Hindlimb muscle (tissue), 1 donor: ENCODE measurements around the gene RPAP2. TPM values are rescaled to one million over a fixed set of nuclear protein-coding genes. Genes with fewer than 3 reads are reported as not detected.
"Not testable (repeated sequence)": the region's sequence is repeated elsewhere in the genome, so short reads cannot be mapped to it uniquely, and the experiment has no call there.

ENCODE experiments used
- DNase-seq: peaks from one replicate; pipeline ENCODE4 v3.0.0-alpha.2; 2013
- polyA plus RNA-seq: library from polyadenylated mRNA; unstranded; fragments of 120-200 nt; gene quantifications from one replicate; pipeline ENCODE4 v1.2.1, GENCODE V29; 2013; ENCODE audit not compliant: insufficient read length

Gene RPAP2
- polyA plus RNA-seq, 1 donor = 16.6 TPM

DNA sequence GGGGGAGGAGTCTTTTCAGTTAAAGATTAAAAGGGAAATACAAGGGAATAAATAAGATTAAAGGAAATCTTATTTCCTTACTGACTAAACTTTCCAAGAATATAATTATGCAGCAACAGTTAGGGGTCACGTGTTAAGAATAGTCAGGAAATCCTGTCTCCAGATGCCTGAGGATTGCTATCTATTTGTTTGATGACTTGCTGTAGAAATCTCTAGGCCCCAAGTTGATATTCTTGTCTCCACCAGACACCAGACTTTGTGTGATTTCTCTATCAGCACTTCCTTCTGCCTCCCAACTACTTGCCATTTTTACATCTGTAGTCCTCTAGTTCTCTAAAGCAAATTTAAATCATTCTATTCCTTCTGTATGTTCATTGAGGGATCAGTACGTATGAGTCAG, 77.5 kb downstream of the RPAP2 start:
- DNase-seq = no peak

DNA sequence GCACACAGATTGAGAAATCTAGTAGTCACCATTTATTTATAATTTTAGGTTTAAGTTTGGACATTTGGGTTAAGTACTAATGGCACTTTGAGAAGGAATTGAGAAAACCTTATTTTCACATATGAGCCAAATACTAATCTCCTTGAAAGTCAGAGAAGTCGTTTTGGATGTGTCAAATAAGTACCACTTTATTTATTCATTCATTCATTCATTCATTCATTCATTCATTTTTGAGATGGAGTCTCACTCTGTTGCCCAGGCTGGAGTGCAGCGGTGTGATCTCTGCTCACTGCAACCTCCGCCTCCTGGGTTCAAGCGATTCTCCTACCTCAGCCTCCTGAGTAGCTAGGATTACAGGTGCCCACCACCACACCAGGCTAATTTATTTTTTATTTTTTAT, 79.1 kb downstream of the RPAP2 start:
- DNase-seq = not testable (repeated sequence)

- DNase-seq = no peak
These were observed 82.0 kb downstream of the RPAP2 start for GRCh38 chr1:92380867-92381266.

DNA sequence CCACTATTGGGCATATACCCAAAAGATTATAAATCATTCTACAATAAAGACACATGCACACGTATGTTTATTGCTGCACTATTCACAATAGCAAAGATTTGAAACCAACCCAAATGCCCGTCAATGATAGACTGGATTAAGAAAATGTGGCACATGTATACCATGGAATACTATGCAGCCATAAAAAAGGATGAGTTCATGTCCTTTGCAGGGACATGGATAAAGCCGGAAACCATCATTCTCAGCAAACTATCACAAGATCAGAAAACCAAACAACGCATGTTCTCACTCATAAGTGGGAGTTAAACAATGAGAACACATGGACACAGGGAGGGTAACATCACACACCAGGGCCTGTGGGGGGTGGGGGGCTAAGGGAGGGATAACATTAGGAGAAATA, 95.1 kb downstream of the RPAP2 start:
- DNase-seq = not testable (repeated sequence)

DNA sequence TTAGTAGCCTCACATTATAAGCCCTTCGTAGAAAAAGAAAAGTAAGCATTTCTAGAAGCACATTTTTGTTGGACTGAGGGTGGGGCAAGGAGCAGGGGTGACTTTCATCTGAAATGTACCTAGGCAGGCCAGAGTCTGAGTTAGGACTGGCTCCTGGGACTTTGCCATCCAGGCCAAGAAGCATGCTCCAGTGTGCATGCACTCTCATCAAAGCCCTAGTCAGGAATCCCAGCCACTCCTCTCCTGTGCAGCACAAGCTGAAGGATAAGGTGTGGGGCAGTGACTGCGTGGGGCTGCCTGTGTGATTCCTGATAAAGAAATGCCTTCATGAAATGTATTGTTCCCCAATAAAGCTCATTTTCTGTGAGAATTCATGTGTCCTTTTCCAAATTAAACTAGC, 99.7 kb downstream of the RPAP2 start:
- no peak for DNase-seq

DNA sequence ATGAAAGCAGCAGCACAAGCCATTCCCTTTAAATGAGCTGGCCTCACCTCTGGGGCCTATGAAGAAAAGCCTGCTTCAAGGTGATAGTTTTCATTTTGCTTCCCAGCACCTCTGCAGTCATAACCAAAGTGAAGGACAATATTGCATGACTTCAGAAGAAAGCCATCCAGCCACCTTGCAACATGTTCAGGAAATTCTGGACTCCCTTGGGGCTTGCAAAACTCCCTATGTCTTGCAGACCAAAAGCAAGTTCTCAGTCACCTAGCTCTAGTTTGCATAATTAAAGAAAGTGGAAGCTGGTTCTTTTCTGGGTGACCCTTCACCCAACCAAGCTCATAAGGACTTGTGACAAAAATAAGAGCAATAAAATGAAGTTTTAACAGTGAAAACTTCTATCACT, 100.2 kb downstream of the RPAP2 start:
- no peak for DNase-seq

- DNase-seq = no peak
These were observed 105.8 kb downstream of the RPAP2 start for GRCh38 chr1:92404661-92405060.

DNA sequence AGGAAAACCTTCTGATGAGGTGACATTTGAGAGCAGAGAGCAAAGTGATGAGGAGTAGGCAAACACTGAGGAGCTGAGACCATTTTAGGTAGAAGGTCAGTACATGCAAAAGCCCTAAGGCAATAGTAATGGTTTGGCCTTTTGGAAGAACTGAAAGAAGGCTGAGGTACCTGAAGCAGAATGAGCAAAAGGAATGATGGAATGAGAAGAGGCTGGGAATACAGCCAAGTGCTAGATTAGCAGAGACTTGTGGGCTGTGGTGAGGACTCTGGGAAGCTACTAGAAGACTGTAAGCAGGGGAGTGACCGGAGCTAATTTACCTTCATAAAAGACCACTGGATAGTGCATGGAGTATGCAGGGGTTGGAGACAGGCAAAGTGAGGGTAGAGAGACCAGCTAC, 110.0 kb downstream of the RPAP2 start:
- no peak for DNase-seq

DNA sequence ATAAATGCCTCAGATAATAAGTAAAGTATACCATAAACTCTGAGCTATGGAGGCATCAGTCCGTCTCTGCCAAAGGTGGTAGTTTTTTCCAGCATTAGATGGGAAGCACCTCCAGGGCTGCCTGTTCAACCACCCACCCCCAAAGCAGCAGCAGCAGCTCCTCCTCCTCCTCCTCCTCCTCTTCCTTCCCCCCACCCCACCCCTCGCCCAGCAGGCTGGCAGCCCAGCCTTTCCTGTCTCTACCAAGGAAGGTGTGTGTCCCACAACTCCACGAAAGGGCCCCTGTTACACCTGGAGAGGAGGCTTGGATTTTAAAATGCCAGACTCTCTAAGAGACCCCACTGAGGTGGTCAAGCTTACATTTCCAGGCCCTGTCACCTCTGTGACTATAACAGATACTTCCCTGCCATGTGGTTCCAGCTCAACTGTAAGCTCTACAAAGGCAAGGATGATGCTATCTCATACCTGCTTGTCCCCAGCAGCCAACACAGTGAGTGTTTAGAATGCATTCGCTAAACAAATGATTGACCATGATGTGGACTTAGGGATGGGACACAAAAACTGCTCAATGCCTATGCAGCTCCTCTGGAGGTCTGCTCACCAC, 111.2 kb downstream of the RPAP2 start:
- DNase-seq = no peak

- no peak for DNase-seq
These were observed 111.8 kb downstream of the RPAP2 start for GRCh38 chr1:92410706-92411105.

- DNase-seq = no peak
These were observed 112.7 kb downstream of the RPAP2 start for GRCh38 chr1:92411511-92411910.

DNA sequence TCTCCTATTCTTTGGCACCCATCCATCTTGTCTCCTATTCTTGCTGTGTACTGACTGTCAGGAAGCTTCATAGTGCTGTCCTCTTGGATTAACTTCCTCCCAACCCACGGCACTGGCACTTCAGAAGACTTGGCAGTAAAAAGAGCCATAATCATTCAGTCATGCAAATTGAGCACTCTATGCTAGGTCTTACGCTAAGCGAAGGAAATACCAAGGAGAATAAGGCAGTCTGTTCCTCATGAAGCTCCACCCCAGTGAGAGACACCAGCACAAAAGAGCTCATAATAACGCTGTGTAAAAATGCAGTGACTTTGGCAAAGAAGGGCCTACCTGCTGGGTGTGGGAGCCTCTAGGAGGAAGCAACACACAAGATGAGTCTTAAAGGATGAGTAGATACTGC, 120.8 kb downstream of the RPAP2 start:
- DNase-seq = no peak

DNA sequence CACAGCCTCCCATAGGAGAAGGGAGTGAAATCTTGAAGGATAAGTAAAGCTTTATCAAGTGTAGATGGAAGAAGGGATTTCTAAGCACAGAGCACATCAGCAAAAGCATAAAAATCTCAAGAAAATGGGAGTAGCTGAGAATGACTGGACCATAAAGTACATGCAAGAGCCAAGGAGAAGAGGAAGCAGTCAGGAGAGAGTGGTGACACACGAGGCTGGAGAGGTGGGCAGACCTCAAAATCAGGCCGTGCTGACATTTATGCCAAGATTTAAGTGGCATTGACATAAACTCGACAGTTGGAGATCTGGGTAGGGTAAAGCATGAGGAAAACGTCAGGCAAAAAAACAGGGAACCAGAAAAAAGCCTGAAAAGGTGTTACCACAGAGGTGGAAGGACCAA, 125.5 kb downstream of the RPAP2 start:
- no peak for DNase-seq

DNA sequence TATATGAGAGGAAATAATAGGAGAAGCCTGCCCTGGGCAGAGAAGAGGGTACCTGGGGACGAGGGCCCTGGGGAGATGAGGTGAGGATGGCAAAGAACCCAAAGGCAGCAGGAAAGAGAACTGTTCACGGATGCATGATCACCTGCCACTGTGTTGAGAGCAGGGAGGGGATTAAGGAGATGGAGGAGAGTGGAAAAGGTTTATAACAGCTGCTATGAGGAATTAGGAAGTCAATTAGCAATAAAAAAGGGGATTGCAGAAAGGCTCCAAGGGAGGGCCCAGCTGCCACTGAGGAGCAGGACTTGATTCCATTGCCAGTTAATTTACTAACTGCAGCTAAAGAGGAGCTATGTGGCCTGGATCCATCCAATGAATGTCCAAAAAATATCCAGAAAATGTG, 126.8 kb downstream of the RPAP2 start:
- DNase-seq = no peak

- DNase-seq = no peak
These were observed 131.2 kb downstream of the RPAP2 start for GRCh38 chr1:92430030-92430429.

DNA sequence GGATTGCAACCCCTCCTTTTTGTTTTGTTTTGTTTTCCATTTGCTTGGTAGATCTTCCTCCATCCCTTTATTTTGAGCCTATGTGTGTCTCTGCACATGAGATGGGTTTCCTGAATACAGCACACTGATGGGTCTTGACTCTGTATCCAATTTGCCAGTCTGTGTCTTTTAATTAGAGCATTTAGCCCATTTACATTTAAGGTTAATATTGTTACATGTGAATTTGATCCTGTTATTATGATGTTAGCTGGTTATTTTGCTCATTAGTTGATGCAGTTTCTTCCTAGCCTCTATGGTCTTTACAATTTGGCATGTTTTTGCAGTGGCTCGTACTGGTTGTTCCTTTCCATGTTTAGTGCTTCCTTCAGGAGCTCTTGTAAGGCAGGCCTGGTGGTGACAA, 135.7 kb downstream of the RPAP2 start:
- not testable (repeated sequence) for DNase-seq

- no peak for DNase-seq
These were observed 140.4 kb downstream of the RPAP2 start for GRCh38 chr1:92439291-92439690.

DNA sequence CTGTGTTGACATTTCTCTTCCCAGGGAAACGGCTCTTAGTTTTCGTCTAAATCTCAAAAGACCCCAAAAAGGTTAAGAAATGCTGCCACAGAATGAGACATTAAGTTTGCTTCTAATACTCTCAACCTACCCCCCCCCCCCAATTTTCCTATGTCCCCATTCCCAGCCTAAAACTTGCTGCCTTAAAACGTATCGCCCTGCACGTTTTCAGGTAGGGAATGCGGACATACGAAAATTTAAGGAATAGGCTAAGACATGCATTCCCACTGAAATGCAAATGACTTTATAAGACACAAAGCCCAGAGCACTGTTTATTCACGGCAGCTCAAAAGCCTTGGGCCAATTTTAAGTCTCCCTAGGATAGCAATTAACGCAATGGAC, 142.4 kb downstream of the RPAP2 start:
- DNase-seq = no peak

GRCh38 chr1:92441697-92442342, 143.0 kb downstream of the RPAP2 start:
- no peak for DNase-seq

- DNase-seq = no peak
These were observed 143.5 kb downstream of the RPAP2 start for GRCh38 chr1:92442351-92442750.

DNA sequence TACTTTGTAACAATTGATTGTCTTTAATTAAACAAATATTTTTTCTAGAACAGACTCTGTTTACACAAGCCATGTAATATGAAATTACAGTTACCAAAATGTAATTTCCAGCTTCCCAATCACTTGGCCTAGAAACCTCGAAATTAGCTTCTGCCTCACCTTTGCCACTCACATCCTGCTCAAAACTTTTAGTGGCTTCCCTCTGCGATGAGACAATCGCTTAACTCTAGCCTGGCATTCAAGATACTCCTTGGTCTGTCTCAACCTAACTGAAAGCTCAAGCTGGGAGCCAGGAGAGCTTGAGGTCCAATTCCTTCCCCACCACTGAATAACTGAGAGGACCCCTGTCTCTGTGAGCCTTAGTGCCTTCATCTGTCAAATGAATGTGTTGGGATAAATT, 145.0 kb downstream of the RPAP2 start:
- no peak for DNase-seq

- DNase-seq = no peak
These were observed 145.5 kb downstream of the RPAP2 start for GRCh38 chr1:92444351-92444750.

DNA sequence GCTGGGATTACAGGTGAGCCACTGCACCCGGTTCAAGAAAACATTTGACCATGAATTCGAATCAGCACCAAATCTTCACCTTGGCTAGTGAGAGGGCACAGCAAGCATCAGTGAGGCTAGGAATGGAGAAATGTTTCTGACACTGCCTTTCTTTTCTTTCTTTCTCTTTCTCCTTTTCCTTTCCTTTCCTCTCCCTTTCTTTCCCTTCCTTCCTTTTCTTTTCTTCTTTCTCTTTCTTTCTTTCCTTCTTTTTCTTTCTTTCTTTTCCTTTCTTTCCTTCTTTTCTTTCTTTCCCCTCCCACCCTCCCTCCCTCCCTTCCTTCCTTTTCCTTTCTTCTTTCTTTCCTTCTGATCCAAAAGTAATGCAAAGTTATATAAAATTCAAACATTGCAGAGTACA, 147.0 kb downstream of the RPAP2 start:
- DNase-seq = no peak

- no peak for DNase-seq
These were observed 147.7 kb downstream of the RPAP2 start for GRCh38 chr1:92446546-92446945.
